Hepatocyte (in vitro differentiated cells): ENCODE measurements around the gene KAT5. TPM values are rescaled to one million over a fixed set of nuclear protein-coding genes. Genes with fewer than 3 reads are reported as not detected.

Experiments used
- DNase-seq: peaks from one replicate; pipeline ENCODE4 v3.0.0-alpha.2; 2016; ENCODE audit warnings: low spot score
- H2AFZ ChIP-seq: fragments of 200-600 bp; sonication (generic); 2 replicates; pipeline ENCODE4 v1.6.0; 2016; ENCODE audit warnings: antibody characterized with exemption, mild to moderate bottlenecking
- H3K27ac ChIP-seq: fragments of 200-600 bp; sonication (generic); 2 replicates; pipeline ENCODE4 v1.5.1; 2016; ENCODE audit warnings: mild to moderate bottlenecking
- H3K27me3 ChIP-seq: fragments of 200-600 bp; sonication (generic); 2 replicates; pipeline ENCODE4 v1.6.1; 2016
- H3K36me3 ChIP-seq: fragments of 200-600 bp; sonication (generic); replicated peaks from 2 replicates; pipeline ENCODE4 v1.5.1; 2016; ENCODE audit warnings: low read depth; ENCODE audit not compliant: insufficient read depth
- H3K4me1 ChIP-seq: fragments of 200-600 bp; sonication (generic); 2 replicates; pipeline ENCODE4 v1.5.1; 2016; ENCODE audit warnings: mild to moderate bottlenecking, moderate library complexity; ENCODE audit not compliant: insufficient read depth
- H3K4me2 ChIP-seq: fragments of 200-600 bp; sonication (generic); 2 replicates; pipeline ENCODE4 v1.6.0; 2016
- H3K4me3 ChIP-seq: fragments of 200-600 bp; sonication (generic); 2 replicates; pipeline ENCODE4 v1.5.1; 2016; ENCODE audit warnings: mild to moderate bottlenecking
- H3K79me2 ChIP-seq: fragments of 200-600 bp; sonication (generic); 2 replicates; pipeline ENCODE4 v1.6.0; 2017; ENCODE audit warnings: mild to moderate bottlenecking
- H3K9me2 ChIP-seq: fragments of 200-600 bp; sonication (generic); replicated peaks from 2 replicates; pipeline ENCODE4 v1.6.0; 2017; ENCODE audit warnings: mild to moderate bottlenecking; ENCODE audit not compliant: insufficient read depth
- H3K9me3 ChIP-seq: fragments of 200-600 bp; sonication (generic); 2 replicates; pipeline ENCODE4 v1.5.1; 2016; ENCODE audit warnings: low read depth, mild to moderate bottlenecking
- H4K20me1 ChIP-seq: fragments of 200-600 bp; sonication (generic); 2 replicates; pipeline ENCODE4 v1.6.0; 2016; ENCODE audit warnings: mild to moderate bottlenecking; ENCODE audit not compliant: insufficient read depth, poor library complexity, severe bottlenecking
- CTCF ChIP-seq: fragments of 200-600 bp; sonication (generic); IDR thresholded peaks from 2 replicates; pipeline ENCODE4 v1.5.1; 2016; ENCODE audit warnings: antibody characterized with exemption, mild to moderate bottlenecking; ENCODE audit not compliant: poor library complexity
- EZH2 ChIP-seq: fragments of 200-600 bp; sonication (generic); IDR thresholded peaks from 2 replicates; pipeline ENCODE4 v1.6.1; 2016; ENCODE audit warnings: antibody characterized with exemption, mild to moderate bottlenecking, borderline replicate concordance
- EZH2phosphoT487 ChIP-seq: fragments of 200-600 bp; sonication (generic); IDR thresholded peaks from one replicate; pipeline ENCODE4 v1.6.1; 2018; ENCODE audit warnings: antibody characterized with exemption, mild to moderate bottlenecking, low read depth, moderate library complexity; ENCODE audit not compliant: unreplicated experiment, severe bottlenecking
- WGBS: methylation state at CpG from one replicate; pipeline ENCODE4 v1.1.6; 2016; ENCODE audit warnings: low lambda C conversion rate; ENCODE audit errors: missing lambda C conversion rate; 5-methylcytosine and 5-hydroxymethylcytosine counted together
- polyA plus RNA-seq: library from polyadenylated mRNA; unstranded; fragments of >200 nt; fragmentation: Nextera tagmentation; extraction: Ambion mirVana; gene quantifications from 2 replicates; pipeline ENCODE4 v1.2.1, GENCODE V29; 2016
- total RNA-seq: library from RNA; depleted of rRNA; stranded (reverse); fragments of >200 nt; gene quantifications from 2 replicates; pipeline ENCODE4 v1.2.3, GENCODE V29; 2014

KAT5 gene
- total and polyA plus RNA-seq, 2 experiments from 2014 or later = 41.7 to 53.1 TPM

- H3K79me2 ChIP-seq = peaks cover 44% of the 10 kb centered on the region
- H3K36me3 ChIP-seq = no peaks in the 10 kb centered on the region
- TF ChIP-seq CTCF (no peak), EZH2 (no peak), EZH2phosphoT487 (no peak)
Observed at GRCh38 chr11:65716774-65717405, 4.8 kb downstream of the KAT5 start.

GRCh38 chr11:65717906-65718305 is 5.9 kb downstream of the KAT5 start:
- no peak overlapping the region for H3K4me2 ChIP-seq
- WGBS = 91% methylated on average over 6 of the region's 6 CpGs

More at GRCh38 chr11:65716774-65717405, 4.8 kb downstream of the KAT5 start:
- Histone ChIP-seq H2AFZ (no peak overlapping the region), H3K4me2 (no peak overlapping the region), H3K4me1 (peaks cover 11% of the 10 kb centered on the region), H3K9me3 (no peaks in the 10 kb centered on the region), H3K27ac (no peak overlapping the region), H3K4me3 (no peak overlapping the region), H4K20me1 (peaks cover 13% of the 10 kb centered on the region), H3K27me3 (no peaks in the 10 kb centered on the region), H3K9me2 (no peaks in the 10 kb centered on the region)
- no peak for DNase-seq
- WGBS = 95% methylated on average over 14 of the region's 14 CpGs

GRCh38 chr11:65718531-65718930 is 6.5 kb downstream of the KAT5 start:
- Histone ChIP-seq H3K9me3 (no peaks in the 10 kb centered on the region), H3K27me3 (no peaks in the 10 kb centered on the region), H3K36me3 (no peaks in the 10 kb centered on the region), H3K4me3 (no peak overlapping the region), H3K27ac (no peak overlapping the region), H3K9me2 (no peaks in the 10 kb centered on the region), H4K20me1 (peaks cover 13% of the 10 kb centered on the region), H3K79me2 (peaks cover 35% of the 10 kb centered on the region), H3K4me2 (peak overlapping the region; percentile 94), H2AFZ (no peak overlapping the region), H3K4me1 (peaks cover 11% of the 10 kb centered on the region)
- no peak for DNase-seq
- WGBS = 97% methylated on average over 4 of the region's 4 CpGs
- TF ChIP-seq EZH2phosphoT487 (no peak), EZH2 (no peak), CTCF (no peak)

More at GRCh38 chr11:65717906-65718305, 5.9 kb downstream of the KAT5 start:
- Histone ChIP-seq H2AFZ (no peak overlapping the region), H3K9me3 (no peaks in the 10 kb centered on the region), H3K27me3 (no peaks in the 10 kb centered on the region), H3K79me2 (peaks cover 41% of the 10 kb centered on the region), H3K9me2 (no peaks in the 10 kb centered on the region), H4K20me1 (peaks cover 13% of the 10 kb centered on the region), H3K4me3 (no peak overlapping the region), H3K36me3 (no peaks in the 10 kb centered on the region), H3K4me1 (peaks cover 11% of the 10 kb centered on the region), H3K27ac (no peak overlapping the region)
- TF ChIP-seq EZH2 (no peak), EZH2phosphoT487 (no peak), CTCF (no peak)
- no peak for DNase-seq
